Measurements from ENCODE around the gene PLCB1.

The PLCB1 gene

GRCh38 chr20:8304124-8304816, 172.2 kb downstream of the PLCB1 start:
- no peak for FAIRE-seq

GRCh38 chr20:8305449-8305978, 173.4 kb downstream of the PLCB1 start:
- FAIRE-seq, result no peak

GRCh38 chr20:8306937-8307336, 174.9 kb downstream of the PLCB1 start:
- FAIRE-seq, result no peak

- FAIRE-seq, result no peak
Measured at GRCh38 chr20:8309634-8310033, 177.6 kb downstream of the PLCB1 start.

GRCh38 chr20:8310618-8311017, 178.6 kb downstream of the PLCB1 start:
- FAIRE-seq, result no peak

GRCh38 chr20:8313073-8313472, 181.0 kb downstream of the PLCB1 start:
- FAIRE-seq, result no peak

- no peak for FAIRE-seq
Measured at GRCh38 chr20:8315639-8316573, 183.8 kb downstream of the PLCB1 start.

- no peak for FAIRE-seq
Measured at GRCh38 chr20:8317448-8317847, 185.4 kb downstream of the PLCB1 start.

- no peak for FAIRE-seq
Measured at GRCh38 chr20:8318965-8319625, 187.0 kb downstream of the PLCB1 start.

GRCh38 chr20:8320306-8320705, 188.2 kb downstream of the PLCB1 start:
- no peak for FAIRE-seq

- no peak for FAIRE-seq
Measured at GRCh38 chr20:8321001-8321400, 188.9 kb downstream of the PLCB1 start.

GRCh38 chr20:8322662-8323217, 190.7 kb downstream of the PLCB1 start:
- FAIRE-seq, result no peak

- no peak for FAIRE-seq
Measured at GRCh38 chr20:8326191-8326590, 194.1 kb downstream of the PLCB1 start.

- FAIRE-seq, result no peak
Measured at GRCh38 chr20:8326899-8327298, 194.8 kb downstream of the PLCB1 start.

- FAIRE-seq, result no peak
Measured at GRCh38 chr20:8328189-8328588, 196.1 kb downstream of the PLCB1 start.

- no peak for FAIRE-seq
Measured at GRCh38 chr20:8330319-8330784, 198.3 kb downstream of the PLCB1 start.

- FAIRE-seq, result no peak
Measured at GRCh38 chr20:8330785-8331695, 199.0 kb downstream of the PLCB1 start.

- no peak for FAIRE-seq
Measured at GRCh38 chr20:8331740-8332412, 199.8 kb downstream of the PLCB1 start.

- no peak for FAIRE-seq
Measured at GRCh38 chr20:8334641-8335040, 202.6 kb downstream of the PLCB1 start.

- FAIRE-seq, result no peak
Measured at GRCh38 chr20:8335059-8335458, 203.0 kb downstream of the PLCB1 start.
